GM21515 (cell line): ENCODE data around the gene NRN1L.

Source experiments
- ATAC-seq: cut with Tn5 transposase; IDR thresholded peaks from one replicate; pipeline ENCODE4 v1.9.1; 2021; ENCODE audit not compliant: unreplicated experiment

Gene NRN1L

DNA sequence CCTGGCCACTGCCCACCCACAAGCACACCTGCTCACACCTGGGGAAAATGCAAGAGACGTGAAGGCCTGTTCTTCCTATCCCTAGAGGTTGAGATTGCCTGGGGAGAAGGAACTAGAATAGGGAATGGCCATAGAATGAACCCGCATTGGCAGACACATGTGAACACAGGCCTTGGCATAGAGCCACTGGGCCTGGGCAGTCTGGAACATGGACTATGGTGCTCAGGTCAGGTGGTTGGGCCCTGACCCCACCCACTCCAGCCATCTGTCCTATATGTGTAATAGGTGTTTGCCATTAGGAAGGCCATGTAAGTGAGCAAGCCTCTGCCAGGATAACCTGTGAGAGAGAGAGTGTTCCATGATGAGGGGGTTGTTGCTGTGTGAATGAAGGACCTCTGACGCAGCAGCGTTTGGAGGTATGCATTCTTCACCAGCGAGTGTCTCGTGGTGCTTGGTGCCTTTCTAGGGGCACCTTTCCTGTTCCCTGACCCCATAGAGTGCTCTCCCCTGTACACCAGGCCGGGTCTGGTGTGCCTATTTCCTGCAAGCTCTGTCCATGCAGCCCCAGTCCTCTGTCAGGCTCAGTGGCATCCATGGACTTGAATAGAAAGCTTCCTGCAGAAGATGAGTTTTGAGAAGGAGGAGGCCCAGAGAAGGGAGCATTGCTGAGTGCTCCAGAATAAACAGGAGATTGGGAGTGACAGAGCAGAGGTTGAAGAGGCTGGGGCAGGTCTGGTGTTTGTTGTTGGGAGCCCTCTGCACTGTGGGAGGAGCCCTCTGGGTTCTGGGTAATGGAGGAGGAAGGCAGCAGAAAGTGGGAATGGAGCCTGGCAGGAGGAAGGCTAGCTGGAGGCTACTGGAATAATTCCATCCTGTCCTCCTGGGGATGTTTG, 31.4 kb downstream of the NRN1L start:
- no peak for ATAC-seq

DNA sequence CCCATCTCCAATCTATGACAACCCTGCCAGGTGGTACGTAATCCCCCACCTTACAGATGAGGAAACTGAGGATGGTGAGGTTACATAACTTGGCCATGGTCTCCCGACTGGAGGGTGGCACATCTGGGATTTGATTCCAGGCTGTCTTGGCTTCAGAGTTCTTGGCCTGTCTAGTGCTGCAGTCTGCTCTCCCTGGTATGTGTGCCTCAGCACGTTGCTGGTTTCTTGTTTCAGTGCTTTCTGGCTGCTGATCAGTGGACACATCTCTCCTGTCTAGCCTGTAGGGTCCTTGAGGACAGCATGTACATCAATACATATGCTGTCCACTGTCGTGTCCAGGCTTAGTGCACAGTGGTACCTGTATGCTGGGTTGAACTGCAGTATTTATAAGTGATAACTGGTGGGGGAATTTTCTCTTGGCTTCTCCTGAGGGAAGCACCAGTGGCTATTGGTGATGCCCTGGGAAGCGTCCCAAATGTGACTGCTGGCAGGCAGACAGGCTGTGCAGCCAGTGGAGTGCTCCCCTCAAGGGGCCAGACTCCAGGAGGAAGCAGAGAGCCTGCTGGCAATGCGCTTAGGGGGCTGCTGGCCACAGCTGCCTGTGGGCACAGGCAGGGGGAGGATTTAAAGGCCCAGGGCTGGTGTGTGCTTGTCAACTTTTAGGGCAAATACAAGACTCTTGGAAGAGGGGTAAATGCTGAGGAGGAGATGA, 32.6 kb downstream of the NRN1L start:
- ATAC-seq = no peak

DNA sequence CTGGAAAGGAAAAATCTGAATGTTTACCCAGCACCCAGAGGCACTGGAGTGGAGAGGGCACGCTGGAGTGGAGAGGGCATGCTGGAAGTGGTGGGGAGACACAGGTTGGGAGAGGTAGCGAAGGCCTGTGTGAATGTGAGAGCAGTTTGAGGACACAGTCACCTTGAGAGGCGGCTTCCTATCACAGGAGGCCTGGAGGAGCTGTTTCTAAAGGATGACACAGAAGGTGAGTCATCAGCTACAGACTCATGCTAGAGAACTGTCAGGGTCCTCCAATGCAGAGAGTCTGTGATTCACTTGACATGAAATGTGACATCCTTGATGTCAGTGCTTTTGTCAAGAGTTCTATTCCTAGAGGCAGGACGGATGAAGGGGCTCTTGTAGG, 33.2 kb downstream of the NRN1L start:
- no peak for ATAC-seq

DNA sequence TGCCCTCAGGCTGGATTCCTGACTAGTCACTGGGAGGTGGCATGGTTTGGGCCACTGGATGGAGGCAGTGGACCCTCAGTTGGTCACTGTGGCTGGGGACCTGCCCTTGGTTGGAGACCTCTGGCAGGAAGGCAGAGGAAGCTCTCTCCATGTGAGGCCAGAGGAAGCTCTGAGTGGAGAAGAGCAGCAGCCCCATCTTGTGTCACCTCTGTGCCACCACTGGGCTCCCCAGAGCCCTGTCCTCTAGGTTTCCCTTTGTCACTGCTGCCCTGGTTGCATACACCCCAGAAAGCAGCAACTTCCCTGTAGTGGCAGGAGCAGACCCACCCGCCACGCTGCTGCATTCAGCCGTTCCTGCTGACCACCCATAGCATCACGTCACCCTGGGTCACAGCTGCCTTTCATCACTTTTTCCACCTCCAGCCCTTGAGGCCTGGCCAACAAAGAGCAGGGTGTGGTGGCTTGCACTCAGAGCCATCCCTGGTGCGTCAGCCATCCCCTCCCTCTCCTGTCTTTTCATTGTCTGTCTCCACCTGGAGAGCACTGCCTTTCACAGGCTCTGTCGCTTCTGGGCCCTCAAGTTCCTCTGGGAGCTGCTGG, 35.0 kb downstream of the NRN1L start:
- ATAC-seq = no peak

DNA sequence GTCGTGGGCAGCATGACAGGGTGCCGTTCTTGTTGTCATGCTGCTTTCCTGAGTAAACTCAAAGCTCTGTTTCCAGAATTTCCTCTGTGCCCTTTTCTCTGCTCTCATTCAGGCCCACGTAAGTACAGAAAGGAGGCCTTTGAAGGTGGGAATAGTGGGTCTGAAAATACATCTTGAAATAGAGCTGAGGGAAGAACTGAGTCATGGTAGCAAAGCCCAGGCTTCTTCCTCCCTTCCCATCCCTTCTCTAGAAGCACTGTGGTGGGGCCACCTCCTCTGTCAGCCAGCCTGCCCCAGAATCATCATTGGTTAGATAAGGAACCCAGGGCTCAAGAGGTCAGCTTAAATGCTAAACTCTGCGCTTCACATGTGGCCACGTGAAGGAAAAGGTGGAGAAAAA, 37.5 kb downstream of the NRN1L start:
- no peak for ATAC-seq

DNA sequence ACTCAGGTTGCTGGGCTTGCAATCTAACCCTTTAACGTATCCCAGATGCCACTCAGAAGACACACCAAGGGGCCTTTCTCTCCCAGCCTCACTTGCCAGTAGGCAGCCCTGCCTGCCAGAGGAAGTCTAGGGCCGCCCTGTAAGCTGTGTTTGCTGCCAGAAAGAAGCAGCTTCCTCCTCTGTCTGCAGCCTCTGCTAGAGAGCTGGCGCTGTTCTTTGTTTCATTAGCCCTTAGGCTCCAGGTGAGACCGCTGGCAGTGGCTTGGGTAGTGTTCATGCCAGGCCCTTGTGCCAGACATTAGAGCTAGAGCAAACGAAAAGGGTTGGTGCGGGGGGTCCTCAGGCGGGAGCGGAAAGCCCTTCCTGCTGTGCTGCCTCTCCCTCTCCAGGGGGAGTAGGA, 38.1 kb downstream of the NRN1L start:
- no peak for ATAC-seq

DNA sequence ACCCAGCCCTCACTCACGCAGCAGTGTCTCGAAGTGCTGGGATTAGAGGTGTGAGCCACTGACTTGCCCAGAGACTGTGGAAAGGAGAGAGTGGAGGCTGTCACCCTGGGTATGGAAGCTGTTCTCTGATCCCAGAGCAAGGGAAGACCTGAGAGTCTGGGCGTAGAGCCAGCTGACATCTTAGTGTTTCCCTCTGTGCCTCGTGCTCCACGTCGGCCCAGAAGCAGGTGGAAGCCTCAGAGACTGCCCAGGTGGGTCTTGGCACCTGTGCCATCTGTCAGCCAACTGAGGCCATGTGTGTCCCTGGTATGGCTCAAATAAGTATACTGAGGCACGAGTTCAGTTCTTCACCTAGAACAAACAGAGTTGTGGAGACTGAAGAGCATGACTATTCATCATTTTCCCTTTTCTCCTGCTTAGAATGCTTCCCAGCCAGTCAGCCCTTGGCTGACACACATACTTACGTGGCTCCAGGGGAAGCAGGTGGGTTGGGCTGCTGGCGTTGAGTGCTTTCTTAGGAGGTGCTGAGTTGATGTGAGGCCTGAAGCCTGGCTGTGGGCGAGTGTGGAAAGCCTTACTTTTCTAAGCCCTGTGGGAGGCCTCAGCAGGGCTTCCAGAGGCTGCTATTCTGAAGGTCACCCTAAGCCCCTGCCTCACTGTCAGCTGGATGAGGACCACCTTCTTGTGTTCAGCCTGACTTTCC, 38.9 kb downstream of the NRN1L start:
- no peak for ATAC-seq

DNA sequence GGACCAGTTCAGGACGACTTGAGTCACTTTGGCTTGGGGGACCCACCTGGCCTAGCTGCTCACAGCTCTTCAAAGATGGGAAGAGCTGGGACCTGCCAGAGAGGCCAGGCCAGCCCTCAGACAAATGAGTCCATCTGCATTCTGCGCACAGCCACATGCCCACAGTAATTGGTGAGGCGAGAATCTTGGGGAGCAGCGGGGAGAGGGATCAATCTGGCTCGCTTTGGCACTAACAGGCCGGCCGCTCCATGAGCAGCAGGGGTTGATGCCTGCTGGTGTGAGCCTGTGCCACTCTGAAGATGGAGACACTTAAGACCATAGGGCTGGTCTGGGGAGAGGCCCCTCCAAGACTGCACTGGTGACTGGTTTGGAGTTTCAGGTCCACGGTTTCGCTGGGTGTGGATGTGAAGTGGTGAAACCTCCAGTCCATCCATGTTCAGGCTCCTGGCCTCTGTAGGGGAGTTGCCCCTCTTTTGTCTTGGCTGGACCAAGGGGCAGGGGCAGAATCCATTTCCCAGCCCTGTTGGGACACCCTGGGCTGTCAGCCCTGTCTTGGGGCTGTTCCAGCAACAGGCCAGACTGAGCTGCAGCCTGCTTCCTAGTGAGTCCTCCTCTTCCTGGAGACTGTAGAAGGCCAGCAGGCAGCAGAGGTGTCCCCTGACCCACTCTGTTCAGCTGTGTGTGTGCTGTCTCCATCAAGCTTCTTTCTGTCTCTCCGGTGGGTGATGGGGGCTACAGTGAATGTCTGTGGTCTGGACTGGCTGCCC, 39.6 kb downstream of the NRN1L start:
- ATAC-seq = no peak

DNA sequence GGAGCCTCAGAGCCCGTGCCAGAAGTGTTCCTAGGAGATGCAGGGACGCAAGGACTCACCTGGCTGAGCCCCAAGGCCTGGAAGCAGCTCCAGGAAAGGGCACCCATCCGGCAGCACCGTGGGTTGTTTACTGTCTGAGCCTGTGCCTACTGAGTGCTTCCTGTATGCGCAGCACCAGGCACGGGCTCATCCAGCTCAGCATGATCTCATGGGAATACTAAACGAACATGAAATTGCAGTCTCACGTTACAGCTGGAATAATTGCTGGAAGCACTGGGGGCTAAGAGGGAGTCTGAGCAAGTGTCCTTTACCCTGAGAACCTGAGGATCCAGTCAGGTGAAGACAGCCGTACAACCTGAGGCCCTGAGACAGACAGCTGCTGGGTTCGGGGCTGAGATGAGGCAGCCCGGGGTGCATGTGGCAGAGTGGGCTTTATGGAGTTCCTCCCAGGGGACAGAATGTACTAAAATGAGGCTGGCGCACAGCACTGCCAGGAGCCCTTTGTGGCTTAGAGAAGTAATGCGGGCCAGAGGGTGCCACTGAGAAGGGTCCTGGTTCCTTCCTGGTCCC, 41.6 kb downstream of the NRN1L start:
- no peak for ATAC-seq

DNA sequence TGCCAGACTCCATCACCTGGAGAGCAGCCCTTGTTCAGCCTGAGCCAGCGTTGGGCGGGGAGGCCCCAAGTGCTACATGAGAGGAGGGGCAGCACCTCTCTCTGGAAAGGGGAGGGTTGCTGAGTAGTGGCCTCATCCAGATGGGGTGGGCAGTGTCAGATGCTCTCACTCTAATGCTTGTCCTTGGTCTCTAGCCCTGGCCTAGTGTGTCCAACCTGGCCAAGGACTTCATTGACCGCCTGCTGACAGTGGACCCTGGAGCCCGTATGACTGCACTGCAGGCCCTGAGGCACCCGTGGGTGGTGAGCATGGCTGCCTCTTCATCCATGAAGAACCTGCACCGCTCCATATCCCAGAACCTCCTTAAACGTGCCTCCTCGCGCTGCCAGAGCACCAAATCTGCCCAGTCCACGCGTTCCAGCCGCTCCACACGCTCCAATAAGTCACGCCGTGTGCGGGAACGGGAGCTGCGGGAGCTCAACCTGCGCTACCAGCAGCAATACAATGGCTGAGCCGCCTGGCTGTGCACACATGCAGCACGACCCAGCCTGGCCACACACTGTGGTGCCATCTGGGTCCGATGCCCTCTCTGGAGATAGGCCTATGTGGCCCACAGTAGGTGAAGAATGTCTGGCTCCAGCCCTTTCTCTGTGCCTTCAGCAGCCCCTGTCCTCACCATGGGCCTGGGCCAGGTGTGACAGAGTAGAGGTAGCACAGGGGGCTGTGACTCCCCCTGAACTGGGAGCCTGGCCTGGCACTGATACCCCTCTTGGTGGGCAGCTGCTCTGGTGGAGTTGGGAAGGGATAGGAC, 42.7 kb downstream of the NRN1L start:
- no peak for ATAC-seq

DNA sequence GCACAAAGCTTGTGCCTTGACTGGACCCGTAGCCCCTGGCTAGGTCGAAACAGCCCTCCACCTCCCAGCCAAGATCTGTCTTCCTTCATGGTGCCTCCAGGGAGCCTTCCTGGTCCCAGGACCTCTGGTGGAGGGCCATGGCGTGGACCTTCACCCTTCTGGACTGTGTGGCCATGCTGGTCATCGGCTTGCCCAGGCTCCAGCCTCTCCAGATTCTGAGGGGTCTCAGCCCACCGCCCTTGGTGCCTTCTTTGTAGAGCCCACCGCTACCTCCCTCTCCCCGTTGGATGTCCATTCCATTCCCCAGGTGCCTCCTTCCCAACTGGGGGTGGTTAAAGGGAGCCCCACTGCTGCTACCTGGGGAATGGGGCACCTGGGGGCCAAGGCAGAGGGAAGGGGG, 43.5 kb downstream of the NRN1L start:
- no peak for ATAC-seq

DNA sequence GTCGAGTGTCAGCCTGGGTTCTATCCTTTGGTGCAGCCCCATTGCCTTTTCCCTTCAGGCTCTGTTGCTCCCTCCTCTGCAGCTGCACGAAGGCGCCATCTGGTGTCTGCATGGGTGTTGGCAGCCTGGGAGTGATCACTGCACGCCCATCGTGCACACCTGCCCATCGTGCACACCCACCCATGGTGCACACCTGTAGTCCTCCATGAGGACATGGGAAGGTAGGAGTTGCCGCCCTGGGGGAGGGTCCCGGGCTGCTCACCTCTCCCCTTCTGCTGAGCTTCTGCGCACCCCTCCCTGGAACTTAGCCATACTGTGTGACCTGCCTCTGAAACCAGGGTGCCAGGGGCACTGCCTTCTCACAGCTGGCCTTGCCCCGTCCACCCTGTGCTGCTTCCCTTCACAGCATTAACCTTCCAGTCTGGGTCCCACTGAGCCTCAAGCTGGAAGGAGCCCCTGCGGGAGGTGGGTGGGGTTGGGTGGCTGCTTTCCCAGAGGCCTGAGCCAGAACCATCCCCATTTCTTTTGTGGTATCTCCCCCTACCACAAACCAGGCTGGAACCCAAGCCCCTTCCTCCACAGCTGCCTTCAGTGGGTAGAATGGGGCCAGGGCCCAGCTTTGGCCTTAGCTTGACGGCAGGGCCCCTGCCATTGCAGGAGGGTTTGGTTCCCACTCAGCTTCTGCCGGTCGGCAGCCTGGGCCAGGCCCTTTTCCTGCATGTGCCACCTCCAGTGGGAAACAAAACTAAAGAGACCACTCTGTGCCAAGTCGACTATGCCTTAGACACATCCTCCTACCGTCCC, 44.1 kb downstream of the NRN1L start:
- peak; percentile 47 for ATAC-seq

DNA sequence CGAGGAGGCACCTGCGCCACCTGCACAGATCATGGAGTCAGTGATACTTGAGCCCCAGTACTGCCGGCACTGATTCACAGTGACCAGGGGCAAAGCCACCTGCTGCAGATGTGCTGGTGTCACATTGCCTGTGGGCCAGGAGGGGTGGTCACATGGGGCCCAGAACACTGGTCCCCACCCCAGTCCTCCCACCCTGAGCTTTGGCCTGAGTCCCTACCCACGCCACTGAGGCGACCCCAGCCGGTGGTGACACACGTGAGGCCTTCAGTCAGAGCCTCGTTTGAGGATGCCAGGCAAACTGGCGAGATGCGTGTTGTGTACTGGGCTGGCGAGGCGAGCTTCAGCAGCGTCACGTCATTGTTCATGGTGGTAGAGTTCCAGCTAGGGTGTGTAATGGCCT, 45.5 kb downstream of the NRN1L start:
- no peak for ATAC-seq

DNA sequence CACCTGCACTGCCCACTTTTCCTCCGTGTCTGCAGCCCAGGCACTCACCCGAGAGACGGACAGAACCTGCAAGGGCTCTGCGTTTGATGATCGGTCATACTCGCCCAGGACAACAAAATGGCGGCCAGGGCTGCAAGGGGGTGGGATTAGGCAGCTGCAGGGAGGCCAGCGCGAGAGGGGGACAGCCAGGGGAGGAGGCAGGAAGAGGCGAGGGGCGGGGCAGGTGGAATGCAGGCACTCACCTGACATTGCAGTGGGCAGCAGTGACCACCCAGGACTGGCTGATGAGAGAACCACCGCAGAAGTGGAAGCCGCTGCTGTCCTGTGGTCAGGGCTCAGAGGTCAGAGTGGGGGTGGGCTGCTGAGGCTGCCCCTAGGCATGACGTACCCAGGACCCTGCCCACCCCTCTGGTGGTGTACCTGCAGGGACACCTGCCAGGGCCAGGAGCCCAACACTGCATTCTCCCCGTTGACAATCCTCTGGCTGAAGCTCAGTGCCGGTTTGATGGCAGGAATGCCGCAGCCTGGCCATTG, 46.1 kb downstream of the NRN1L start:
- no peak for ATAC-seq

DNA sequence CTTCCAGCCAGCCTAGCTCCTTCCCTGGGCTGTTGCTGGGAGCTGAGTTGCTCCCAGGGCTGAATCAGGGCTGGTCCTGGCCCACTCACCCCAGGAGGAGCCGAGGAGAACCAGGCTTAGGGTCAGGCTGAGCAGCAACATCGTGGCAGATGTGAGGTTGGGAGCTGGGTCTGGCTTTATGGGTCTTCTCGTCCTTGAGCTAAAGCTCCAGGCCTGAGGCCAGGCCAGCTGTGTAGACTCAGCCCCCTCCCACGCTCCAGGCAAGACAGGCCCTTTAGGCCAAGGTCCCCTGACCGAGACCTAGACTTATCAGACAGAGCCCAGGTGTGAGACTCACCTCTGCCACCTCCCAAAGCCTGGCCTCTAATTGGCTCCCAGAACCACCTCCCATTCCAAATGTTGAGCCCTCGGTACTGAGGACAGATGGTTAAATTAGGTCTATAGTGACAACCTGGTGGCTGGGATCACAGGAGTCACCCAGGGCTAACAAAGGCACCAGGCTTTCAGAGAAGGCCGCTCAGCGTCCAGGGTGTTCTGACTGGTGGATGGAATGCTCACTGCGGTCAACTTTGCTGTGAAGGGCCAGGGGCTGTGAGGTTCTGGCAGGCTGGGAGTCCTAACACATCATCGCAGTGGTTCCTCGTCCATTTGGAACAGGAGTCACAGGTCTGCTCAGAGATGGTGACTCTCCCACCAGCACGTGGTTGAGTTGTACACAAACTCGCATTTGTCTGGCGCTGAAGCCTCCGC, 47.2 kb downstream of the NRN1L start, which contains the start of gene CTRL:
Gene CTRL (minus strand): TSS at position 151 of the 750 bp plus-strand sequence. CDS start 10 bp downstream, at position 141.
- no peak for ATAC-seq

DNA sequence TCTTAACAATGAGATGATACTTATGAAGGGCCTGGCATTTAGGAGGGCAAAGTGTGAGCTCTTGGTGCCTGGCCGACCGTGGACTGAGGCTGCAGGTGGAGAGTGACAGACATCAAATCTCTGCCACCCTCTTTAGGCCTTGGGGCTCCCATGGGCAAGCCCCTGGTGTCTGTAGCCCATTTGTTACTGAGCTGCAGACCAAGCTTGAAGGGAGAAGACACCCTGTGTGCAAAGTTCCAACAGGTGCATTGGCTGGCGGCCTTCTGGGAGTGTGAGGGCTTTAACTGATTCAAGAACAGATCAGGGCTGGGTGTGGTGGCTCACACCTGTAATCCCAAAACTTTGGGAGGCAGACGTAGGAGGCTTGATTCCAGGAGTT, 47.8 kb downstream of the NRN1L start:
- no peak for ATAC-seq

DNA sequence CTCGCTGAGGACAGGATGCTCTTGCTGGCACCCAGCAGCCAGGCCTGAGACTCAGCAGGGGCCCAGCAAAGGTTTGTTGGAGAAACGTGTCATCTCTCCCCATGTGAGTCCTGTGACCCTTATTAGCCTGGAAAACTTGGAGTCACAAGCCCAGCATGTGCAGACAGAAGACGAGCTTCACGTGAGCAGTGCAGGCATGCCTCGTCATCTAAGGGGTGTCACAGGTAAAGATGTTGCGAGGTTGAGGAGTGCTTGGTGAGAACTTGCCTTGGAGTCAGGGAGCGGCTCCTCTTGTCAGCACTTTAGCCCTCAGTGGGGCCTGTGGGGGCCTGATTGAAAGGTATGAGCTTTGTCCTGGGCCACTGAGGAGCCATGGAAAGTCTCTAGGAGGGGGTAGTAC, 49.1 kb downstream of the NRN1L start:
- ATAC-seq = no peak
